ENCODE data around the gene RALGPS1. TPM values are rescaled to one million over a fixed set of nuclear protein-coding genes. Genes with fewer than 3 reads are reported as not detected.

Gene RALGPS1
- total and polyA plus RNA-seq, 2 experiments from 2014 or later, result 13.1 to 22.1 TPM

GRCh38 chr9:127196826-127197145, 282.2 kb downstream of the RALGPS1 start:
- no peaks in the 10 kb centered on the region for H3K36me3 ChIP-seq (replicated peaks; ENCODE audit: insufficient read depth, low read depth)
- H3K27ac ChIP-seq, result no peak overlapping the region

GRCh38 chr9:127197186-127197860, 282.7 kb downstream of the RALGPS1 start:
- no peak overlapping the region for H3K4me3 ChIP-seq
- no peak overlapping the region for H2AFZ ChIP-seq
- WGBS (ENCODE audit: low lambda C conversion rate, missing lambda C conversion rate), result 84% methylated on average over 12 of the region's 13 CpGs
- no peak for DNase-seq (ENCODE audit: low spot score)
- no peaks in the 10 kb centered on the region for H3K9me2 ChIP-seq (replicated peaks; ENCODE audit: insufficient read depth)
- H3K79me2 ChIP-seq, result no peaks in the 10 kb centered on the region
- H4K20me1 ChIP-seq (ENCODE audit: insufficient read depth, poor library complexity, severe bottlenecking), result no peaks in the 10 kb centered on the region
- H3K4me2 ChIP-seq, result no peak overlapping the region
- H3K27me3 ChIP-seq, result no peaks in the 10 kb centered on the region
- H3K9me3 ChIP-seq (ENCODE audit: low read depth), result no peaks in the 10 kb centered on the region
- H3K27ac ChIP-seq, result no peak overlapping the region
- peaks cover 17% of the 10 kb centered on the region for H3K4me1 ChIP-seq (ENCODE audit: insufficient read depth)
- no peak for TF ChIP-seq EZH2phosphoT487 (IDR thresholded peaks at IDR 0.05; ENCODE audit: low read depth, severe bottlenecking, unreplicated experiment)
- TF ChIP-seq EZH2 (IDR thresholded peaks at IDR 0.05; ENCODE audit: borderline replicate concordance), result no peak
- TF ChIP-seq CTCF (IDR thresholded peaks at IDR 0.05; ENCODE audit: poor library complexity), result no peak
- no peaks in the 10 kb centered on the region for H3K36me3 ChIP-seq (replicated peaks; ENCODE audit: insufficient read depth, low read depth)

More at GRCh38 chr9:127196826-127197145, 282.2 kb downstream of the RALGPS1 start:
- no peaks in the 10 kb centered on the region for H3K79me2 ChIP-seq
- H4K20me1 ChIP-seq (ENCODE audit: insufficient read depth, poor library complexity, severe bottlenecking), result no peaks in the 10 kb centered on the region
- H3K9me2 ChIP-seq (replicated peaks; ENCODE audit: insufficient read depth), result no peaks in the 10 kb centered on the region
- no peak overlapping the region for H3K4me3 ChIP-seq
- no peaks in the 10 kb centered on the region for H3K9me3 ChIP-seq (ENCODE audit: low read depth)
- no peak overlapping the region for H2AFZ ChIP-seq
- WGBS (ENCODE audit: low lambda C conversion rate, missing lambda C conversion rate), result 97% methylated on average over 3 of the region's 3 CpGs
- H3K4me1 ChIP-seq (ENCODE audit: insufficient read depth), result peaks cover 17% of the 10 kb centered on the region
- no peak for TF ChIP-seq EZH2 (IDR thresholded peaks at IDR 0.05; ENCODE audit: borderline replicate concordance)
- TF ChIP-seq CTCF (IDR thresholded peaks at IDR 0.05; ENCODE audit: poor library complexity), result no peak
- TF ChIP-seq EZH2phosphoT487 (IDR thresholded peaks at IDR 0.05; ENCODE audit: low read depth, severe bottlenecking, unreplicated experiment), result no peak
- H3K4me2 ChIP-seq, result no peak overlapping the region
- no peaks in the 10 kb centered on the region for H3K27me3 ChIP-seq
- no peak for DNase-seq (ENCODE audit: low spot score)

GRCh38 chr9:127197861-127198430, 283.4 kb downstream of the RALGPS1 start:
- Histone ChIP-seq H3K27ac (no peak overlapping the region), H3K9me3 (ENCODE audit: low read depth) (no peaks in the 10 kb centered on the region)
- 83% methylated on average over 8 of the region's 8 CpGs for WGBS (ENCODE audit: low lambda C conversion rate, missing lambda C conversion rate)

More at GRCh38 chr9:127197861-127198430, 283.4 kb downstream of the RALGPS1 start:
- H3K27me3 ChIP-seq, result no peaks in the 10 kb centered on the region
- H3K79me2 ChIP-seq, result no peaks in the 10 kb centered on the region
- no peaks in the 10 kb centered on the region for H4K20me1 ChIP-seq (ENCODE audit: insufficient read depth, poor library complexity, severe bottlenecking)
- DNase-seq (ENCODE audit: low spot score), result no peak
- no peak overlapping the region for H2AFZ ChIP-seq
- H3K4me3 ChIP-seq, result no peak overlapping the region
- no peaks in the 10 kb centered on the region for H3K36me3 ChIP-seq (replicated peaks; ENCODE audit: insufficient read depth, low read depth)
- H3K4me2 ChIP-seq, result no peak overlapping the region
- peaks cover 17% of the 10 kb centered on the region for H3K4me1 ChIP-seq (ENCODE audit: insufficient read depth)
- TF ChIP-seq EZH2 (IDR thresholded peaks at IDR 0.05; ENCODE audit: borderline replicate concordance) (no peak), CTCF (IDR thresholded peaks at IDR 0.05; ENCODE audit: poor library complexity) (no peak), EZH2phosphoT487 (IDR thresholded peaks at IDR 0.05; ENCODE audit: low read depth, severe bottlenecking, unreplicated experiment) (no peak)
- no peaks in the 10 kb centered on the region for H3K9me2 ChIP-seq (replicated peaks; ENCODE audit: insufficient read depth)
